ENCODE results near the gene LPIN1. TPM values are rescaled to one million over a fixed set of nuclear protein-coding genes. Genes with fewer than 3 reads are reported as not detected.

The LPIN1 gene
- total RNA-seq, 4 donors from 2014 or later, result 28.7 to 47.0 (median 39.6) TPM

- Histone ChIP-seq H3K9me3 (no peaks in the 10 kb centered on the region), H3K27me3 (no peaks in the 10 kb centered on the region), H3K27ac (no peak overlapping the region), H3K4me1 (no peaks in the 10 kb centered on the region), H3K36me3 (no peaks in the 10 kb centered on the region), H3K4me3 (replicated peaks in 1 of 3) (no peak overlapping the region)
- WGBS, 2 donors, result 86 to 91% methylated on average over 5 of the region's 5 CpGs
- TF ChIP-seq POLR2A (IDR thresholded peaks at IDR 0.05) (no peak), CTCF (IDR thresholded peaks at IDR 0.05) (no peak)
- intact Hi-C loops (cut with DNase I), result no loop called here
- no peak for DNase-seq
Observed at GRCh38 chr2:11876889-11877288, 130.5 kb downstream of the LPIN1 start.

MicroRNAs encoded within 50 kb of the gene (microRNA counts, 767-probe panel; counts per million panel counts)
- 0 counts per million in 2 donors for microRNA hsa-miR-548s

Small RNAs within 50 kb of the gene (microRNA-seq; reads per million reads assigned to microRNA genes)
- not detected for gene MIR4262
- not detected for gene MIR548S

Small RNAs within 50 kb of the gene (small RNA-seq; reads per million reads assigned to genes)
- gene MIR4262 (not detected), gene MIR548S (not detected)

Other genes with a start within 250 kb of the LPIN1 start
- gene GREB1, start 212.6 kb upstream of the LPIN1 start, total RNA-seq, result 1 to 10 TPM in 3 of 4 donors, under 1 TPM in 1; 0.94 to 4.2 (median 2.0) TPM
- gene NTSR2, start 76.4 kb upstream of the LPIN1 start, total RNA-seq, result not detected